Measurements from ENCODE around the gene PGLYRP2. TPM values are rescaled to one million over a fixed set of nuclear protein-coding genes. Genes with fewer than 3 reads are reported as not detected.
"Not testable (repeated sequence)": the region's sequence is repeated elsewhere in the genome, so short reads cannot be mapped to it uniquely, and the experiment has no call there.

PGLYRP2 gene
- total and polyA plus RNA-seq, 4 donors: 0.10 TPM; not detected in 3

DNA sequence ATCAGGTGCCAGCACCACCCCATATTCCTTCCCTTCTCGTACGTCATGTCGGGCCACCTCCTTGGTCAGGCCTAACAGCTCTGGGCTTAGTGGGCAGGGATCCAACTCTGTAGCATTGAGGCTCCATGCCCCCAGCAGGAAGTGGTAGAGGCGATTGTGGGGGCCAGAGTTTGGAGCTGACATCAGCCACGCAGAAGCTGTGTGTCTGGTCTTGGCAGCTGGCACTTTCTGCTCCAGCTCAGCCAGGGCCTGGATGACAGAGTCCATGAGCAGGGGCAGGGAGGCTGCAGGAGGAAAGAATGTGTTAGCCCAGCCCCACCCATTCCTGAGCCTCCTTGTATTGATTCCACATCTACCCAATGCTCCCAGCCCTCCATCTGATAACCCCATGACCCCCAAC is 3.0 kb downstream of the PGLYRP2 start:
- Histone ChIP-seq H3K9me3 (ENCODE audit: control insufficient read depth in 4 of 4, insufficient read depth in 3 of 4, low read length in 3 of 4) (peaks cover 0 to 11% (median 0%) of the 10 kb centered on the region in 4 donors), H3K36me3 (ENCODE audit: control insufficient read depth in 4 of 4, insufficient read depth in 4 of 4, low read length in 4 of 4) (no peaks in the 10 kb centered on the region), H3K4me1 (ENCODE audit: control insufficient read depth in 5 of 5, insufficient read depth in 5 of 5, low read length in 5 of 5) (no peaks in the 10 kb centered on the region), H3K4me3 (no peak overlapping the region), H3K9ac (ENCODE audit: insufficient read depth in 1 of 2, low read length in 2 of 2) (no peak overlapping the region), H3K27ac (ENCODE audit: low read depth in 1 of 2, low read length in 1 of 2) (no peak overlapping the region), H3K27me3 (ENCODE audit: control insufficient read depth in 3 of 3, insufficient read depth in 3 of 3, low read length in 2 of 3) (peaks cover 0 to 4% (median 3%) of the 10 kb centered on the region in 3 donors)
- DNase-seq (no peak), ATAC-seq (ENCODE audit: insufficient read depth, low FRiP score) (no peak)
- TF ChIP-seq, protein P1, sequence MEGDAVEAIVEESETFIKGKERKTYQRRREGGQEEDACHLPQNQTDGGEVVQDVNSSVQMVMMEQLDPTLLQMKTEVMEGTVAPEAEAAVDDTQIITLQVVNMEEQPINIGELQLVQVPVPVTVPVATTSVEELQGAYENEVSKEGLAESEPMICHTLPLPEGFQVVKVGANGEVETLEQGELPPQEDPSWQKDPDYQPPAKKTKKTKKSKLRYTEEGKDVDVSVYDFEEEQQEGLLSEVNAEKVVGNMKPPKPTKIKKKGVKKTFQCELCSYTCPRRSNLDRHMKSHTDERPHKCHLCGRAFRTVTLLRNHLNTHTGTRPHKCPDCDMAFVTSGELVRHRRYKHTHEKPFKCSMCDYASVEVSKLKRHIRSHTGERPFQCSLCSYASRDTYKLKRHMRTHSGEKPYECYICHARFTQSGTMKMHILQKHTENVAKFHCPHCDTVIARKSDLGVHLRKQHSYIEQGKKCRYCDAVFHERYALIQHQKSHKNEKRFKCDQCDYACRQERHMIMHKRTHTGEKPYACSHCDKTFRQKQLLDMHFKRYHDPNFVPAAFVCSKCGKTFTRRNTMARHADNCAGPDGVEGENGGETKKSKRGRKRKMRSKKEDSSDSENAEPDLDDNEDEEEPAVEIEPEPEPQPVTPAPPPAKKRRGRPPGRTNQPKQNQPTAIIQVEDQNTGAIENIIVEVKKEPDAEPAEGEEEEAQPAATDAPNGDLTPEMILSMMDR (IDR thresholded peaks at IDR 0.05; ENCODE audit: control extremely low read depth, extremely low read depth): no peak
- 36 to 53% methylated on average over 5 of the region's 5 CpGs for WGBS, 2 donors

DNA sequence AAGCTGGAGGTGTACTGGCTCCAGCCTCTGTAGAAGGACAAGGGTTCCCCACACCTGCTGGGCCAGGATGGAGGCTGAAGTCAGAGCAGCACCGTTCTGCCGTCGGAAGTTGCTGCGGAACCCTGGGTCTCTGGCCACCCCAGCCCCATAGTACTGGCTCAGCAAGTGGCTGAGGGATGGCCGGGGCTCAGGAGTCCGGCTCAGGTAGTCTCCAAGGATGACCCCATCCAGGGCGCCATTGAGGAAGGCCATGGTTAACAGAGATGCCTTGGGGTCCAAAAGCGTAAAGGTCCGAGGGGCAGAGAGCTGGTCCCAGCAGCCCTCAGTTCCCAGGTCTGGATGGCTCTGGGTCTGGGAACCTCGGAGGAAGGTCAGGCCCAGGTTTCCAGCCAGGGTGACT is 3.7 kb downstream of the PGLYRP2 start:
- ATAC-seq (ENCODE audit: insufficient read depth, low FRiP score) (no peak), DNase-seq (no peak)
- peaks cover 3 to 6% (median 4%) of the 10 kb centered on the region in 3 donors for H3K27me3 ChIP-seq (ENCODE audit: control insufficient read depth in 3 of 3, insufficient read depth in 3 of 3, low read length in 2 of 3)
- no peak overlapping the region for H3K27ac ChIP-seq (ENCODE audit: low read depth in 1 of 2, low read length in 1 of 2)
- no peaks in the 10 kb centered on the region for H3K4me1 ChIP-seq (ENCODE audit: control insufficient read depth in 5 of 5, insufficient read depth in 5 of 5, low read length in 5 of 5)
- 96 to 97% methylated on average over 10 of the region's 10 CpGs for WGBS, 2 donors
- peaks cover 0 to 11% (median 0%) of the 10 kb centered on the region in 4 donors for H3K9me3 ChIP-seq (ENCODE audit: control insufficient read depth in 4 of 4, insufficient read depth in 3 of 4, low read length in 3 of 4)
- H3K36me3 ChIP-seq (ENCODE audit: control insufficient read depth in 4 of 4, insufficient read depth in 4 of 4, low read length in 4 of 4): no peaks in the 10 kb centered on the region
- no peak overlapping the region for H3K4me3 ChIP-seq
- TF ChIP-seq, protein P1 (IDR thresholded peaks at IDR 0.05; ENCODE audit: control extremely low read depth, extremely low read depth): no peak
- no peak overlapping the region for H3K9ac ChIP-seq (ENCODE audit: insufficient read depth in 1 of 2, low read length in 2 of 2)

DNA sequence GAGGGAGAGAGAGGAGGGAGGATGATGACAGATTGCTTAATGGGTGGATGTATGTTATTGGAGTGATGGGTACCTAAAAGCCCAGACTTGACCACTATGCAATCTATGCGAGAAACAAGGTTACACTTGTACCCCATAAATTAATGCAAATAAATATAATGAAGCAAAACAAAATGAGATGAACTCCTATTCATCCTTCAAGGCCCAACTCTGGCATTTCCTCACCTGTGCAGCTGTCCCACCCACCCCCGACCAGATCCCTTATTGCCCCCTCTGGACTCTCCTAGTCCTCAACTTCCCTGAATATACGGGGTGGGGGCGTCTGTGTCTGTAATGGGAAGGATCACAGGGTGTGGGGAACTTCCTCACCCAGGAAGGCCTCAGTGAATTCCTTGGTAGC is 4.1 kb downstream of the PGLYRP2 start:
- no peak for DNase-seq
- no peaks in the 10 kb centered on the region for H3K36me3 ChIP-seq (ENCODE audit: control insufficient read depth in 4 of 4, insufficient read depth in 4 of 4, low read length in 4 of 4)
- no peak overlapping the region for H3K4me3 ChIP-seq
- H3K27ac ChIP-seq (ENCODE audit: low read depth in 1 of 2, low read length in 1 of 2): no peak overlapping the region
- H3K4me1 ChIP-seq (ENCODE audit: control insufficient read depth in 5 of 5, insufficient read depth in 5 of 5, low read length in 5 of 5): no peaks in the 10 kb centered on the region
- ATAC-seq (ENCODE audit: insufficient read depth, low FRiP score): no peak
- TF ChIP-seq, protein P1 (IDR thresholded peaks at IDR 0.05; ENCODE audit: control extremely low read depth, extremely low read depth): no peak
- peaks cover 0 to 11% (median 0%) of the 10 kb centered on the region in 4 donors for H3K9me3 ChIP-seq (ENCODE audit: control insufficient read depth in 4 of 4, insufficient read depth in 3 of 4, low read length in 3 of 4)
- H3K27me3 ChIP-seq (ENCODE audit: control insufficient read depth in 3 of 3, insufficient read depth in 3 of 3, low read length in 2 of 3): peaks cover 3 to 8% (median 4%) of the 10 kb centered on the region in 3 donors
- H3K9ac ChIP-seq (ENCODE audit: insufficient read depth in 1 of 2, low read length in 2 of 2): no peak overlapping the region
- 80 to 90% methylated on average over 4 of the region's 4 CpGs for WGBS, 2 donors

DNA sequence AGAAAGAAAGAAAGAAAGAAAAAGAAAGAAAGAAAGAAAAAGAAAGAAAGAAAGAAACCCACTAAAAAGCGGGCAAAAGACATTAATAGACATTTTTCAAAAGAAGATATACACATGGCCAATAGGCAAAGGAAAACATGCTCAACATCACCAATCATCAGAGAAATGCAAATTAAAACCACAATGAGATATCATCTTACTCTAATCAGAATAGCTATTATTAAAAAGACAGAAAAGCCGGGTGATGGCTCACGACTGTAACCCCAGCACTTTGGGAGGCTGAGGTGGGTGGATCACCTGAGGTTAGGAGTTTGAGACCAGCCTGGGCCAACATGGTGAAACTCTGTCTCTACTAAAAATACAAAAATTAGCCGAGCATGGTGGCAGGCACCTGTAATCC is 5.5 kb downstream of the PGLYRP2 start:
- not testable (repeated sequence) for DNase-seq; H3K4me3 ChIP-seq; H3K27ac ChIP-seq (ENCODE audit: low read depth in 1 of 2, low read length in 1 of 2); H3K4me1 ChIP-seq (ENCODE audit: control insufficient read depth in 5 of 5, insufficient read depth in 5 of 5, low read length in 5 of 5); H3K36me3 ChIP-seq (ENCODE audit: control insufficient read depth in 4 of 4, insufficient read depth in 4 of 4, low read length in 4 of 4); ATAC-seq (ENCODE audit: insufficient read depth, low FRiP score); H3K9ac ChIP-seq (ENCODE audit: insufficient read depth in 1 of 2, low read length in 2 of 2); H3K9me3 ChIP-seq (ENCODE audit: control insufficient read depth in 4 of 4, insufficient read depth in 3 of 4, low read length in 3 of 4)
- H3K27me3 ChIP-seq (ENCODE audit: control insufficient read depth in 3 of 3, insufficient read depth in 3 of 3, low read length in 2 of 3): peaks cover 4 to 18% (median 15%) of the 10 kb centered on the region in 3 donors
- WGBS, 2 donors: 73% methylated on average over 4 of the region's 4 CpGs

Measured in lung (tissue), 12 donors.